C4-2B (cell line): ENCODE data around the gene SLC6A7.

ENCODE experiments used
- H3K27ac ChIP-seq: fragments of 450-650 bp; 2 replicates; pipeline ENCODE4 v1.5.1; 2017
- ZFX ChIP-seq: fragments of 450-650 bp; IDR thresholded peaks from 2 replicates; pipeline ENCODE4 v1.6.1; 2017
- TF ChIP-seq, protein P1 (sequence below): fragments of 450-650 bp; conservative IDR thresholded peaks from 2 replicates; pipeline ENCODE4 v1.5.1; 2017; ENCODE audit warnings: mild to moderate bottlenecking

The SLC6A7 gene

GRCh38 chr5:150236313-150236712 is 46.5 kb downstream of the SLC6A7 start:
- H3K27ac ChIP-seq, result no peak overlapping the region
- TF ChIP-seq ZFX, result no peak
- TF ChIP-seq, protein P1, sequence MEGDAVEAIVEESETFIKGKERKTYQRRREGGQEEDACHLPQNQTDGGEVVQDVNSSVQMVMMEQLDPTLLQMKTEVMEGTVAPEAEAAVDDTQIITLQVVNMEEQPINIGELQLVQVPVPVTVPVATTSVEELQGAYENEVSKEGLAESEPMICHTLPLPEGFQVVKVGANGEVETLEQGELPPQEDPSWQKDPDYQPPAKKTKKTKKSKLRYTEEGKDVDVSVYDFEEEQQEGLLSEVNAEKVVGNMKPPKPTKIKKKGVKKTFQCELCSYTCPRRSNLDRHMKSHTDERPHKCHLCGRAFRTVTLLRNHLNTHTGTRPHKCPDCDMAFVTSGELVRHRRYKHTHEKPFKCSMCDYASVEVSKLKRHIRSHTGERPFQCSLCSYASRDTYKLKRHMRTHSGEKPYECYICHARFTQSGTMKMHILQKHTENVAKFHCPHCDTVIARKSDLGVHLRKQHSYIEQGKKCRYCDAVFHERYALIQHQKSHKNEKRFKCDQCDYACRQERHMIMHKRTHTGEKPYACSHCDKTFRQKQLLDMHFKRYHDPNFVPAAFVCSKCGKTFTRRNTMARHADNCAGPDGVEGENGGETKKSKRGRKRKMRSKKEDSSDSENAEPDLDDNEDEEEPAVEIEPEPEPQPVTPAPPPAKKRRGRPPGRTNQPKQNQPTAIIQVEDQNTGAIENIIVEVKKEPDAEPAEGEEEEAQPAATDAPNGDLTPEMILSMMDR, result no peak

- no peak for TF ChIP-seq ZFX
- TF ChIP-seq, protein P1, result no peak
- no peak overlapping the region for H3K27ac ChIP-seq
These were observed 47.3 kb downstream of the SLC6A7 start for GRCh38 chr5:150236981-150237754.

DNA sequence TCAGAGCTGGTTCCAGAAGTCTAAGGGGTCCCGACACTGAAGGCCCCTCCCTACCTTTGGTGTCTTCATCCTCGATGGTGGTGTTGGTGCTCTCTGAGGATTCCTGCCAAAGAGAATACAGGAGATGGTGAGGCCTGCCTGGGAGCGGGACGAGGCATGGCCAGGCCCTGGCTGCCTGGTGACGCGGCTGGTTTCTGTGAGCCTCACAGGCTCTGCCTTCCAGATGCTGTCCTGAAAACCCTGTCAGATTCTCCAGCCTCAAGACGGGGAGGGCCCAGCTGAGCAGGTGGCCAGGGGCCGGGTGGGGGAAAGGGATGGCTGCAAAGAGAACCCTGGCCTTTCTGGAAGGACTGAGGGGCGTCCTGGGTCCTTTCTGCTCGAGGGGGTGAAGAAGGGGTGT is 48.8 kb downstream of the SLC6A7 start:
- no peak overlapping the region for H3K27ac ChIP-seq
- TF ChIP-seq ZFX, result no peak
- TF ChIP-seq, protein P1, result no peak

- no peak for TF ChIP-seq ZFX
- TF ChIP-seq, protein P1, result no peak
These were observed 49.4 kb downstream of the SLC6A7 start for GRCh38 chr5:150239099-150239793.

GRCh38 chr5:150239794-150240122 is 49.9 kb downstream of the SLC6A7 start:
- TF ChIP-seq, protein P1, result no peak
- no peak overlapping the region for H3K27ac ChIP-seq

More at GRCh38 chr5:150239099-150239793, 49.4 kb downstream of the SLC6A7 start:
- H3K27ac ChIP-seq, result no peak overlapping the region

DNA sequence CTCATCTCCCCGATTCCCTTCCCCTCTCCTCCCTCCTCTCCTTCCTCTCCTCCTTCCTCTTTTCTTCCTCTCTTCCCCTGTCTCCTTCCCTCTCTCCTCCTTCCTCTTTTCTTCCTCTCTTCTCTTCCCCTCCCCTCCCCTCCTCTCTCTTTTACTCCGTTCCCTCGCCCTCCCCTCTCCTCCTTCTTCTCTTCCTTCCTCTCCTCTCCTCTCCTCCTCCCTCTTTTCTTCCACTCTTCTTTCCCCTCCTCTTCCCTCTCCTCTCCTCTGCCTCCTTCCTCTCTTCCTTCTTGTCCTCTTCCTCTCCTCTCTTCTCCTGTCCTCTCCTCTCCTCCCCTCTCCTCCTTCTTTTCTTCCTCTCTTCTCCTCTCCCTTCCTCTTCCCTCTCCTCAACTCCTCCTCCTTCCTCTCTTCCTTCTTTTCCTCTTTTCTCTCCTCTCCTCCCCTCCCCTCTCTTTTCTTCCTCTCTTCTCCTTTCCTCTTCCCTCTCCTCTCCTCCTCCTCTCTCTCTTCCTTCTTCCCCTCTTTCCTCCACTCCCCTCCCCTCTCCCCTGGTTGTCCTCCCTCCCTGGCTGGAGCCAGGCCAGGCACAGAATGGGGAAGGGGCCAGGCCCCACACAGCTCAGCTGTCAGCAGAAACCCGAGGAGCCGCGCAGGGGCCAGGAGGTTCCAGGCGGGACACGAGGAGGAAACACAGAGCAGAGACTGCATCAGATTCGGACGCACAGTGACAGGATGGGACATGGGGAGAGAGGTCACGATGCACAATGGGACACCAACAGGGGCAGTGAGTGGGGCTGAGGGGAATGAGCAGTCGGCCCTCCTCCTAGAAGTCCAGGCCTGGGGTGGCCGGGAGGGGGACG is 51.7 kb downstream of the SLC6A7 start:
- no peak for TF ChIP-seq ZFX
- TF ChIP-seq, protein P1, result no peak
- no peak overlapping the region for H3K27ac ChIP-seq
